ENCODE data around the gene SELENON.

DNA sequence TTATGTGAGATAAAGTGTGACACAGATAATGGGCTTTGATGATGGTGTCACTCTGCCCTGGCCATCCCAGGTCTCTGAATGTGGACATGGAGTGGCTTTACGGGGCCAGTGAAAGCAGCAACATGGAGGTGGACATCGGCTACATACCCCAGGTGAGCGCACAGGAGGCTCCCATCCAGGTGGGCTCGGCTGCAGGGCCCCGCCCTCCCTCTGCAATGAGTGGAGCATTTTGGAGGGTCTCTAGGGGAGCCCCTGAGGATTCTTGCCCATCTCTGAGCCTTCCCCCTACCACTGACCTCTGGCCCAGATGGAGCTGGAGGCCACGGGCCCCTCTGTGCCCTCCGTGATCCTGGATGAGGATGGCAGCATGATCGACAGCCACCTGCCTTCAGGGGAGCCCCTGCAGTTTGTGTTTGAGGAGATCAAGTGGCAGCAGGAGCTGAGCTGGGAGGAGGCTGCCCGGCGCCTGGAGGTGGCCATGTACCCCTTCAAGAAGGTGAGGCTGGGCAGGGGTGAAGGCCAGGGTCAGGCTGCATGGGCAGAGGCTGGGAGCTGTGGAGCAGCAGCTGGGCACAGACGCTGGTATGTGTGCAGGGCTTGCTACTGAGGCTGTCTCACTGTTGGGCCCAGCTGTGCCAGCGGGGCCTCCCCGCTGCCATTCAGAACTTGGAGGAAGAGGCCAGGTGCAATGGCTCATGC is 11.5 kb downstream of the SELENON start:
- TF ChIP-seq EZH2 (IDR thresholded peaks at IDR 0.05; ENCODE audit: insufficient read depth, poor library complexity, severe bottlenecking) (no peak), EZH2phosphoT487 (IDR thresholded peaks at IDR 0.05; ENCODE audit: insufficient read depth, low read depth) (no peak)

All from GM23248 (cell line).